Endothelial cell (in vitro differentiated cells): Measurements from ENCODE around the gene KNTC1. TPM values are rescaled to one million over a fixed set of nuclear protein-coding genes. Genes with fewer than 3 reads are reported as not detected.
A peak's percentile ranks its signal among the peaks of the same experiment; 100 is the strongest.
"Not testable (repeated sequence)": the region's sequence is repeated elsewhere in the genome, so short reads cannot be mapped to it uniquely, and the experiment has no call there.

Experiments
- DNase-seq: peaks from one replicate; pipeline ENCODE4 v3.0.0; 2021; ENCODE audit warnings: low spot score
- H3K27ac Mint-ChIP-seq: one replicate; pipeline ENCODE4 v1.8.0; 2021; ENCODE audit warnings: mixed read lengths, inconsistent platforms; ENCODE audit not compliant: unreplicated experiment
- H3K27me3 Mint-ChIP-seq: one replicate; pipeline ENCODE4 v1.8.0; 2021; ENCODE audit warnings: mild to moderate bottlenecking, moderate library complexity, mixed read lengths, inconsistent platforms; ENCODE audit not compliant: unreplicated experiment
- H3K36me3 Mint-ChIP-seq: one replicate; pipeline ENCODE4 v1.8.0; 2021; ENCODE audit warnings: mild to moderate bottlenecking, low read depth, mixed read lengths, inconsistent platforms; ENCODE audit not compliant: unreplicated experiment
- H3K4me1 Mint-ChIP-seq: one replicate; pipeline ENCODE4 v1.8.0; 2021; ENCODE audit warnings: mild to moderate bottlenecking, mixed read lengths, inconsistent platforms; ENCODE audit not compliant: unreplicated experiment
- H3K4me3 Mint-ChIP-seq: one replicate; pipeline ENCODE4 v1.8.0; 2021; ENCODE audit warnings: mild to moderate bottlenecking, mixed read lengths, inconsistent platforms; ENCODE audit not compliant: unreplicated experiment
- H3K9me3 Mint-ChIP-seq: one replicate; pipeline ENCODE4 v1.8.0; 2021; ENCODE audit warnings: mixed read lengths, inconsistent platforms; ENCODE audit not compliant: unreplicated experiment
- CTCF ChIP-seq: fragments of 200-600 bp; sonication (generic); IDR thresholded peaks from one replicate; pipeline ENCODE4 v1.5.0; 2021; ENCODE audit warnings: antibody characterized with exemption; ENCODE audit not compliant: unreplicated experiment
- long read RNA-seq: library from polyadenylated mRNA; unstranded; transcript quantifications from one replicate; pipeline ENCODE4 v2.0.0, GENCODE V29; 2020; ENCODE audit not compliant: unreplicated experiment
- total RNA-seq: library from RNA; stranded (reverse); fragmentation: NEBNext Ultra II Directional; extraction: Animal tissue kit (Norgen Biotek cat#: 25700); gene quantifications from one replicate; pipeline ENCODE4 v1.2.1, GENCODE V29; 2021; ENCODE audit not compliant: unreplicated experiment

The KNTC1 gene
- 32.6 TPM for total RNA-seq
- long read RNA-seq, partial matches to known transcripts = 1 of 3 reads
- long read RNA-seq, other reads (novel, unspliced or antisense) = 2 of 3 reads

- peak; percentile 92 for DNase-seq
- peaks cover 14% of the 10 kb centered on the region for H3K36me3 Mint-ChIP-seq
- no peaks in the 10 kb centered on the region for H3K9me3 Mint-ChIP-seq
- TF ChIP-seq CTCF = no peak
- no peak within 1 kb of the TSS for H3K4me3 Mint-ChIP-seq
- peaks cover 15% of the 10 kb centered on the region for H3K4me1 Mint-ChIP-seq
- H3K27me3 Mint-ChIP-seq = peaks cover 5% of the 10 kb centered on the region
- peak within 1 kb of the TSS; percentile 28 for H3K27ac Mint-ChIP-seq
Observed at GRCh38 chr12:122526683-122527477, at the start of gene KNTC1, which contains the start of gene RSRC2. Gene KNTC1, plus strand, starts transcription at chr12:122527249. Its CDS starts 2,815 bp downstream, at chr12:122530064. Gene RSRC2, minus strand, starts transcription at chr12:122526936. Its CDS starts 83 bp downstream, at chr12:122526853.

DNA sequence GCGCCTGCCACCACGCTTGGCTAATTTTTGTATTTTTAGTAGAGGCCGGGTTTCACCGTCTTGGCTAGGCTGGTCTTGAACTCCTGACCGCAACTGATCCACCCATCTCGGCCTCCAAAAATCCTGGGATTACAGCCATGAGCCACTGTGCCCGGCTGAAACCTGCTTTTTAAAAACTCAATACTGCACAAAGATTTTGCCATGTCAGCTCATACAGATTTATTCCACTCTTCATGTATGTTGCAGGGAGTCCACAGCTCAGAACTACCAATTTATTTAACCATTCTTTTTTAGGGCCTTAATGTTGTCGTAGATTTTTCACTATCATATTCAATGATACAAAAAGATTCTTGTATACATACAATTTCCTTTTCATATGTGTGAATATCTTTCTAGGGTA, 46.3 kb upstream of the KNTC1 start:
- Mint-ChIP-seq H3K36me3 (peaks cover 32% of the 10 kb centered on the region), H3K27ac (no peak overlapping the region), H3K4me1 (no peaks in the 10 kb centered on the region), H3K27me3 (peaks cover 1% of the 10 kb centered on the region), H3K4me3 (no peak overlapping the region), H3K9me3 (no peaks in the 10 kb centered on the region)
- DNase-seq = no peak
- TF ChIP-seq CTCF = no peak

GRCh38 chr12:122481861-122482260, 45.2 kb upstream of the KNTC1 start:
- DNase-seq = no peak
- Mint-ChIP-seq H3K4me1 (no peaks in the 10 kb centered on the region), H3K4me3 (no peak overlapping the region), H3K36me3 (peaks cover 34% of the 10 kb centered on the region), H3K9me3 (no peaks in the 10 kb centered on the region), H3K27ac (no peak overlapping the region), H3K27me3 (peaks cover 1% of the 10 kb centered on the region)
- TF ChIP-seq CTCF = no peak

DNA sequence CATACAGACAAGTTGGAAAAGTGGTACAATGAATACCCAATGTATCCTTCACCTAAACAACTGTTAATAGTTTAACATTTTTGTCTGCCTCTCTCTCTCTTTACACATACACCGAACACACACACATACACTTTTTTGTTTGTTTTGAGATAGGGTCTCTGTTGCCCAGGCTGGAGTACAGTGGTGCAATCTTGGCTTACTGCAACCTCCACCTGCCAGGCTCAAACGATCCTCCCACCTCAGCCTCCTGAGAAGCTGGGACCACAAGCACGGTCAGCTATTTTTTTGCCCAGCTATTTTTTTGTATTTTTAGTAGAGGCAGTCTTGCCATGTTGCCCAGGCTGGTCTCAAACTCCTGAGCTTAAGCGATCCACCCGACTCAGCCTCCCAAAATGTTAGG, 43.1 kb upstream of the KNTC1 start:
- H3K9me3 Mint-ChIP-seq = no peaks in the 10 kb centered on the region
- no peak for DNase-seq
- H3K4me1 Mint-ChIP-seq = no peaks in the 10 kb centered on the region
- no peak overlapping the region for H3K27ac Mint-ChIP-seq
- no peak overlapping the region for H3K4me3 Mint-ChIP-seq
- H3K36me3 Mint-ChIP-seq = peaks cover 26% of the 10 kb centered on the region
- peaks cover 1% of the 10 kb centered on the region for H3K27me3 Mint-ChIP-seq
- TF ChIP-seq CTCF = no peak

- not testable (repeated sequence) for DNase-seq, H3K27me3 Mint-ChIP-seq, H3K4me1 Mint-ChIP-seq, H3K27ac Mint-ChIP-seq, H3K9me3 Mint-ChIP-seq
- Mint-ChIP-seq H3K4me3 (peak overlapping the region; percentile 74), H3K36me3 (peaks cover 31% of the 10 kb centered on the region)
Observed at GRCh38 chr12:122484385-122484784, 42.7 kb upstream of the KNTC1 start.

- DNase-seq, H3K4me1 Mint-ChIP-seq, H3K27ac Mint-ChIP-seq, H3K9me3 Mint-ChIP-seq, H3K4me3 Mint-ChIP-seq, H3K27me3 Mint-ChIP-seq: not testable (repeated sequence)
- peaks cover 31% of the 10 kb centered on the region for H3K36me3 Mint-ChIP-seq
Observed at GRCh38 chr12:122486360-122486759, 40.7 kb upstream of the KNTC1 start.
